ENCODE measurements around the gene RXRG. TPM values are rescaled to one million over a fixed set of nuclear protein-coding genes. Genes with fewer than 3 reads are reported as not detected.

Gene RXRG
- total and polyA plus RNA-seq, 2 experiments from 2014 or later, result 0.07 to 1.5 TPM

DNA sequence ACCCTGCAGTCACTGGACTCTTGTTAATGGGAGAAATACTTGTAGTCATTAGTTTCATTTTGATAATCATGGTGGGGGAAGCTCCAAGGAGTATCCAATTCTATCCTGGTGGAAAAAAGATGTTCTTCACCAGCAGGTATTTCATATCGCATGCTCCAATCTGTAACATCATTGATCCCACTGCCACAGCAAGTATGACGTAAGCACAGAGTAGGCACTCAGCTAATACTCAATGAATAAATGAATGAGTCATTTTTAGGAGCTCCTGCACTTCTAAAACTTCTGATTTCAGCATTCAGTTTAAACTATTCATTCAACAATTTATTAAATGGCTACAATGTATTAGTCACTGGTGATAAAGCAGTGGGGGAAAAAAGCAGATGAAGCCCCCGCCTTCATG, 30.3 kb downstream of the RXRG start:
- TF ChIP-seq EZH2phosphoT487 (IDR thresholded peaks at IDR 0.05; ENCODE audit: low read depth, severe bottlenecking, unreplicated experiment), result no peak
- TF ChIP-seq, protein P1, sequence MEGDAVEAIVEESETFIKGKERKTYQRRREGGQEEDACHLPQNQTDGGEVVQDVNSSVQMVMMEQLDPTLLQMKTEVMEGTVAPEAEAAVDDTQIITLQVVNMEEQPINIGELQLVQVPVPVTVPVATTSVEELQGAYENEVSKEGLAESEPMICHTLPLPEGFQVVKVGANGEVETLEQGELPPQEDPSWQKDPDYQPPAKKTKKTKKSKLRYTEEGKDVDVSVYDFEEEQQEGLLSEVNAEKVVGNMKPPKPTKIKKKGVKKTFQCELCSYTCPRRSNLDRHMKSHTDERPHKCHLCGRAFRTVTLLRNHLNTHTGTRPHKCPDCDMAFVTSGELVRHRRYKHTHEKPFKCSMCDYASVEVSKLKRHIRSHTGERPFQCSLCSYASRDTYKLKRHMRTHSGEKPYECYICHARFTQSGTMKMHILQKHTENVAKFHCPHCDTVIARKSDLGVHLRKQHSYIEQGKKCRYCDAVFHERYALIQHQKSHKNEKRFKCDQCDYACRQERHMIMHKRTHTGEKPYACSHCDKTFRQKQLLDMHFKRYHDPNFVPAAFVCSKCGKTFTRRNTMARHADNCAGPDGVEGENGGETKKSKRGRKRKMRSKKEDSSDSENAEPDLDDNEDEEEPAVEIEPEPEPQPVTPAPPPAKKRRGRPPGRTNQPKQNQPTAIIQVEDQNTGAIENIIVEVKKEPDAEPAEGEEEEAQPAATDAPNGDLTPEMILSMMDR (IDR thresholded peaks at IDR 0.05; ENCODE audit: poor library complexity), result no peak
- no peak for TF ChIP-seq EZH2 (IDR thresholded peaks at IDR 0.05; ENCODE audit: borderline replicate concordance)
- H3K27ac ChIP-seq, result no peak overlapping the region
- H3K4me2 ChIP-seq, result no peak overlapping the region
- no peaks in the 10 kb centered on the region for H3K79me2 ChIP-seq
- no peaks in the 10 kb centered on the region for H3K4me1 ChIP-seq (ENCODE audit: insufficient read depth)
- no peak overlapping the region for H2AFZ ChIP-seq
- no peaks in the 10 kb centered on the region for H4K20me1 ChIP-seq (ENCODE audit: insufficient read depth, poor library complexity, severe bottlenecking)
- no peaks in the 10 kb centered on the region for H3K9me2 ChIP-seq (replicated peaks; ENCODE audit: insufficient read depth)
- no peak for DNase-seq (ENCODE audit: low spot score)
- H3K9me3 ChIP-seq (ENCODE audit: low read depth), result no peaks in the 10 kb centered on the region
- WGBS (ENCODE audit: low lambda C conversion rate, missing lambda C conversion rate), result 90% methylated on average over 3 of the region's 3 CpGs
- no peak overlapping the region for H3K4me3 ChIP-seq
- peaks cover 9% of the 10 kb centered on the region for H3K27me3 ChIP-seq
- no peaks in the 10 kb centered on the region for H3K36me3 ChIP-seq (replicated peaks; ENCODE audit: insufficient read depth, low read depth)

DNA sequence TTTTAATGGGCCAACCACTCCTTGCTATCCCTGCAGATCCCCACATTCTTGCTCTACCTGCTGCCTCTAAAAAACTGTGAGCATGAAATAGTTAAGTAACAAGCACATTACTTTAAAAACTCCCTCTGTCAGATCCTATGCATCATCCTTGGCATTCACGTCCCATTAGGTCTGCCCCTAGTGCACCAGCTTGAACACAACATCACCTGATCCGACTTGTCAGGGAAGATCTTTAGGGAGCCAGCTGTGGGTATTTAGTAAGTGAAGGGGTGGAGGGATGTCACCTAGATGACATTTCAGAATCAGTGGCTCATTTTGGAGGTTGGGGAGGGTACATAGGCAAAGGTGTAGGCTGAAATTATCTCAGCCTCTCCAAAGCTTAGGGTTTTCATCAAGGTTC, 33.5 kb downstream of the RXRG start:
- Histone ChIP-seq H3K9me2 (replicated peaks; ENCODE audit: insufficient read depth) (no peaks in the 10 kb centered on the region), H3K79me2 (no peaks in the 10 kb centered on the region), H3K27me3 (peaks cover 9% of the 10 kb centered on the region), H3K27ac (no peak overlapping the region), H2AFZ (no peak overlapping the region), H3K36me3 (replicated peaks; ENCODE audit: insufficient read depth, low read depth) (no peaks in the 10 kb centered on the region), H3K4me2 (no peak overlapping the region), H3K4me3 (no peak overlapping the region), H3K4me1 (ENCODE audit: insufficient read depth) (no peaks in the 10 kb centered on the region), H3K9me3 (ENCODE audit: low read depth) (no peaks in the 10 kb centered on the region), H4K20me1 (ENCODE audit: insufficient read depth, poor library complexity, severe bottlenecking) (no peaks in the 10 kb centered on the region)
- no peak for DNase-seq (ENCODE audit: low spot score)
- WGBS (ENCODE audit: low lambda C conversion rate, missing lambda C conversion rate), result 71% methylated on average over 2 of the region's 2 CpGs
- no peak for TF ChIP-seq EZH2phosphoT487 (IDR thresholded peaks at IDR 0.05; ENCODE audit: low read depth, severe bottlenecking, unreplicated experiment)
- no peak for TF ChIP-seq EZH2 (IDR thresholded peaks at IDR 0.05; ENCODE audit: borderline replicate concordance)
- TF ChIP-seq, protein P1 (IDR thresholded peaks at IDR 0.05; ENCODE audit: poor library complexity), result no peak

DNA sequence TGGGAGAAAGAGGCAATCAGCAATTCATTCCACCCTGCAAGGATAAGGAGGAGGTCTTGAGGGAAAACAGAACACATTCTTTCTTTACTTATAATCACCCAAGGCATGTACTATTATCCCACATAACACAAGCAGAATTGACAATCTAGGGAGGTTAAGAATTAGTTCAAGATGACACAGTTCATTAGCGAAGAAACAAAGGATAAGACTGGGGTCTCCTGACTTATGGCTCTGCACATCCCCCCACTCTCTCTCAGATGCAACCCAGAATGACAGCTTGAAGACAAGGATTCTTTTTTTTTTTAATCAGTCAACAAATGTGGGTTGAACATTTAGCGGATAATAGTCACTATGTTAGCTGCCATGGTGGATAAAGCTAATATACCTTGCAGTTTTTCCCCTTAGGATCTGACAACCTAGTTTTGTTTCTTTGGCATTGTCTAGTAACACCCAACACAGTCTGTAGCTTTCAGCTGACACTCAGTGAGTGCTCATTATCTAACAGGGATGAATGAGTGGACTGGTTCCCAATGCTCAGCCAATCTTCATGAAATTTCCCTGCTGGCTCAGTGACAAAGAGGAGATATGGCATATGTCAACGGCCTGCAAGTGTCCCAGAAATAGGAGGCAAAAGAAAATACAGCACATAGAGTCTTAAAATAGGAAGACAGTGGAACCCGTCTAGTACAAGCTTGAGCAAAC, 35.1 kb downstream of the RXRG start:
- Histone ChIP-seq H2AFZ (no peak overlapping the region), H3K9me3 (ENCODE audit: low read depth) (no peaks in the 10 kb centered on the region), H3K79me2 (no peaks in the 10 kb centered on the region), H3K4me2 (no peak overlapping the region), H3K4me1 (ENCODE audit: insufficient read depth) (no peaks in the 10 kb centered on the region), H3K9me2 (replicated peaks; ENCODE audit: insufficient read depth) (no peaks in the 10 kb centered on the region), H3K36me3 (replicated peaks; ENCODE audit: insufficient read depth, low read depth) (no peaks in the 10 kb centered on the region), H3K27ac (no peak overlapping the region), H4K20me1 (ENCODE audit: insufficient read depth, poor library complexity, severe bottlenecking) (no peaks in the 10 kb centered on the region), H3K27me3 (peaks cover 9% of the 10 kb centered on the region), H3K4me3 (no peak overlapping the region)
- no peak for TF ChIP-seq EZH2phosphoT487 (IDR thresholded peaks at IDR 0.05; ENCODE audit: low read depth, severe bottlenecking, unreplicated experiment)
- no peak for TF ChIP-seq EZH2 (IDR thresholded peaks at IDR 0.05; ENCODE audit: borderline replicate concordance)
- TF ChIP-seq, protein P1 (IDR thresholded peaks at IDR 0.05; ENCODE audit: poor library complexity), result no peak
- WGBS (ENCODE audit: low lambda C conversion rate, missing lambda C conversion rate), result 68% methylated on average over 4 of the region's 4 CpGs
- no peak for DNase-seq (ENCODE audit: low spot score)

All from hepatocyte (in vitro differentiated cells).